ENCODE data around the gene SPON1.

SPON1 gene

DNA sequence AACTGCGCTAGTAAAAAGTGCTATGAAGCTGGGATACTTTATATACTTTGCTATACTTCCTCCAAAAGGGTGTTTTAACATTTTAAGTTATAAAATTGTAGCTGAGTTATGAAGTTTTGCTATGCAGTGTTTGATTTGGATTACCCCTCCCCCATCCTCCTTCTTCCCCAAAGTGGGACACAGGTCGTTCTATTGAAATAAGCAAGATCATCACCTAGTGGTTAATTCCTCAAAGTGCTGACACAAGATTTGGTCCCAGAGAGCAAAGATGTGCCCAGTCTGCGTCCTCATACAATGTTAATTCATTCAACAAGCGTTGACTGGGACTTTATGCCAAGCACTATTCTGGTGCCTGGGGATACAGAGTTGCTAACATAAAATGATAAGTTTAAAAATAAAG, 78.5 kb downstream of the SPON1 start:
- in situ Hi-C loops (cut with MboI; ENCODE audit: low sequenced_read_pairs, unreplicated experiment) = no loop called here
- DNase-seq (ENCODE audit: low spot score) = no peak
- TF ChIP-seq, protein P1, sequence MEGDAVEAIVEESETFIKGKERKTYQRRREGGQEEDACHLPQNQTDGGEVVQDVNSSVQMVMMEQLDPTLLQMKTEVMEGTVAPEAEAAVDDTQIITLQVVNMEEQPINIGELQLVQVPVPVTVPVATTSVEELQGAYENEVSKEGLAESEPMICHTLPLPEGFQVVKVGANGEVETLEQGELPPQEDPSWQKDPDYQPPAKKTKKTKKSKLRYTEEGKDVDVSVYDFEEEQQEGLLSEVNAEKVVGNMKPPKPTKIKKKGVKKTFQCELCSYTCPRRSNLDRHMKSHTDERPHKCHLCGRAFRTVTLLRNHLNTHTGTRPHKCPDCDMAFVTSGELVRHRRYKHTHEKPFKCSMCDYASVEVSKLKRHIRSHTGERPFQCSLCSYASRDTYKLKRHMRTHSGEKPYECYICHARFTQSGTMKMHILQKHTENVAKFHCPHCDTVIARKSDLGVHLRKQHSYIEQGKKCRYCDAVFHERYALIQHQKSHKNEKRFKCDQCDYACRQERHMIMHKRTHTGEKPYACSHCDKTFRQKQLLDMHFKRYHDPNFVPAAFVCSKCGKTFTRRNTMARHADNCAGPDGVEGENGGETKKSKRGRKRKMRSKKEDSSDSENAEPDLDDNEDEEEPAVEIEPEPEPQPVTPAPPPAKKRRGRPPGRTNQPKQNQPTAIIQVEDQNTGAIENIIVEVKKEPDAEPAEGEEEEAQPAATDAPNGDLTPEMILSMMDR (IDR thresholded peaks at IDR 0.05; ENCODE audit: borderline replicate concordance, control extremely low read depth, extremely low read depth, insufficient read depth, missing control alignments) = no peak

GRCh38 chr11:14041565-14041964, 79.0 kb downstream of the SPON1 start:
- in situ Hi-C loops (cut with MboI; ENCODE audit: low sequenced_read_pairs, unreplicated experiment) = no loop called here
- DNase-seq (ENCODE audit: low spot score) = no peak
- TF ChIP-seq, protein P1 (IDR thresholded peaks at IDR 0.05; ENCODE audit: borderline replicate concordance, control extremely low read depth, extremely low read depth, insufficient read depth, missing control alignments) = no peak

DNA sequence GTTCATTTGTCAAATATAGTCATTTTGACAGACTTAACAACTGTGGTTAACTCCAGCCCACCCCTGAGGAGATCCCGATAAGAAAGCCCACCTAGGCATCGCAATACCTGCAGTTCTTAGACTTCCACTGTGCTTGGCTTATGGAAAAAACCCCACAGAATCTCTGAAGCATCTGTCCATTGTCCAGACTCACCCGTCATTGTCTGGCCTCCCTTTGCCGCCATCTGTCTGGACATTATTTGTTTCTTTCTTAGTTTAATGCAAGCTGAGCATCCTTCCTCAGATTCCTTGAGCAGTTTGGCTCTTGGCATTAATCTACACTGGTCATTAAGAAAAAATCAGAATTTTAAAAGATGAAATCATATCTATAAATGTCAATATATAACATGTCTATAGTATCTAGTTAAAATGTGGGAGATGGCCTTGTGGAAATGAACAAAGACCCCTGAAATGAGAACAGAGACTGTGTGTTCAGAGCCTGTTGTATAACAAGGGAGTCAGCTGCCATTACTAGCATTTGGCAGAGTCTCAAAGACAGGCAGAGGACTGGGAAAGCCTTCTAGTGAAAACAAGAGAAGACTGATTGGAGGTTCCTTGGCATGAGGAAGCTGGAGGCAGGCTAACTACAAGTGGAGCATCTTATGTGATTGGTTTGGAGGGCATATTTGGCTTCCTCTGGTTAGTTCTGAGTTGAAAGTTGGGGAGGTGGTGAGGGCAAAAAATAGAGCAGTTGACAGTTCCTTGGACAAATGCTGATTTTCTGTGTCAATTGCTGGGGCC, 80.4 kb downstream of the SPON1 start:
- no peak for DNase-seq (ENCODE audit: low spot score)
- in situ Hi-C loops (cut with MboI; ENCODE audit: low sequenced_read_pairs, unreplicated experiment) = no loop called here
- TF ChIP-seq, protein P1 (IDR thresholded peaks at IDR 0.05; ENCODE audit: borderline replicate concordance, control extremely low read depth, extremely low read depth, insufficient read depth, missing control alignments) = no peak

- in situ Hi-C loops (cut with MboI; ENCODE audit: low sequenced_read_pairs, unreplicated experiment) = no loop called here
- TF ChIP-seq, protein P1 (IDR thresholded peaks at IDR 0.05; ENCODE audit: borderline replicate concordance, control extremely low read depth, extremely low read depth, insufficient read depth, missing control alignments) = no peak
- DNase-seq (ENCODE audit: low spot score) = no peak
Measured at GRCh38 chr11:14044916-14045315, 82.4 kb downstream of the SPON1 start.

- DNase-seq (ENCODE audit: low spot score) = no peak
- TF ChIP-seq, protein P1 (IDR thresholded peaks at IDR 0.05; ENCODE audit: borderline replicate concordance, control extremely low read depth, extremely low read depth, insufficient read depth, missing control alignments) = no peak
- in situ Hi-C loops (cut with MboI; ENCODE audit: low sequenced_read_pairs, unreplicated experiment) = no loop called here
Measured at GRCh38 chr11:14045417-14045816, 82.9 kb downstream of the SPON1 start.

DNA sequence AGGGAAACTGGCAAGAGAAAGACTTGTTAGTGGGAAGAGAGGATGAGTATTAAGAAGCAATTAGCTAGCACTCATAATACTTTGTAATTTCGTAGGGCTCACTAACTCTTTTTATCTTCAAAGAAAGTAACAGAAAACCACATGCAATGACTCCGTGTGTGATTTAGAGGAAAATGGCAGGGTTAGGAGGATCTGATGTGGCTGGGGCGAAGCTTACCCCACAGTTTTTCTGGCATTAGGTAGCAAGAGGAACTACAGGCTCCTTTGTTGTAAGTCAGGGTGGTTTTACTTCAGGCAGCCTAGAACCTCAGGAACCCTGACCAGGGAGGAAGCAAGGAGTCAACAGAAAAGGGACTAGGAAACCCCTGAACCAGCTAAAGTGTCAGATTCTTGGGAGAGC, 89.7 kb downstream of the SPON1 start:
- in situ Hi-C loops (cut with MboI; ENCODE audit: low sequenced_read_pairs, unreplicated experiment) = no loop called here
- no peak for DNase-seq (ENCODE audit: low spot score)
- TF ChIP-seq, protein P1 (IDR thresholded peaks at IDR 0.05; ENCODE audit: borderline replicate concordance, control extremely low read depth, extremely low read depth, insufficient read depth, missing control alignments) = no peak

All from GM13976 (cell line).